DND-41 (cell line): ENCODE results near the gene CEMIP2.

Experiments
- ATAC-seq: fragments of 200-7000 bp; cut with Tn5 transposase; 3 replicates; pipeline ENCODE4 v1.9.1; 2021; ENCODE audit warnings: low read depth; ENCODE audit not compliant: insufficient read depth
- DNase-seq: peaks from one replicate; pipeline ENCODE4 v3.0.0-alpha.2; 2020
- H2AFZ ChIP-seq: 2 replicates; pipeline ENCODE4 v1.6.0; 2012; ENCODE audit warnings: low read depth, low read length
- H3K27ac ChIP-seq: 2 replicates; pipeline ENCODE4 v1.5.1; 2012; ENCODE audit warnings: low read length, inconsistent platforms
- H3K27me3 ChIP-seq: fragments of 200-600 bp; sonication (generic); 2 replicates; pipeline ENCODE4 v1.6.0; 2012; ENCODE audit warnings: low read length, mild to moderate bottlenecking, inconsistent platforms; ENCODE audit not compliant: insufficient read depth, poor library complexity
- H3K36me3 ChIP-seq: 2 replicates; pipeline ENCODE4 v1.5.1; 2012; ENCODE audit warnings: low read length, inconsistent platforms; ENCODE audit not compliant: insufficient read depth
- H3K4me1 ChIP-seq: 2 replicates; pipeline ENCODE4 v1.5.1; 2012; ENCODE audit warnings: mild to moderate bottlenecking, low read length; ENCODE audit not compliant: insufficient read depth
- H3K4me2 ChIP-seq: 2 replicates; pipeline ENCODE4 v1.6.0; 2012; ENCODE audit warnings: mild to moderate bottlenecking, moderate library complexity, low read length, inconsistent platforms; ENCODE audit not compliant: insufficient read depth
- H3K4me3 ChIP-seq, 2 experiments: fragments of 200-600 bp in 1 of 2; shearing (Covaris generic) in 1 of 2; 2 replicates each; pipeline ENCODE4 v1.5.1; 2012 to 2016; ENCODE audit warnings: inconsistent platforms in 2 of 2, low read length in 2 of 2, mild to moderate bottlenecking in 2 of 2, low read depth in 1 of 2, moderate library complexity in 1 of 2
- H3K79me2 ChIP-seq: 2 replicates; pipeline ENCODE4 v1.6.0; 2012; ENCODE audit warnings: low read length, inconsistent platforms; ENCODE audit not compliant: insufficient read depth
- H3K9ac ChIP-seq: 2 replicates; pipeline ENCODE4 v1.6.0; 2012; ENCODE audit warnings: low read depth, mild to moderate bottlenecking, inconsistent platforms, low read length, moderate library complexity
- H3K9me3 ChIP-seq: 2 replicates; pipeline ENCODE4 v1.5.1; 2012; ENCODE audit warnings: low read length, moderate library complexity, mild to moderate bottlenecking, inconsistent platforms; ENCODE audit not compliant: insufficient read depth, severe bottlenecking
- H4K20me1 ChIP-seq: 2 replicates; pipeline ENCODE4 v1.6.0; 2012; ENCODE audit warnings: low read length; ENCODE audit not compliant: insufficient read depth
- CTCF ChIP-seq: IDR thresholded peaks from 2 replicates; pipeline ENCODE4 v1.5.1; 2012; ENCODE audit warnings: borderline replicate concordance, low read length, moderate library complexity, mild to moderate bottlenecking; ENCODE audit not compliant: poor library complexity, severe bottlenecking; ENCODE audit errors: extremely low read depth
- EZH2 ChIP-seq: IDR thresholded peaks from 3 replicates; pipeline ENCODE4 v1.6.1; 2012; ENCODE audit warnings: borderline replicate concordance, low read depth, mild to moderate bottlenecking, moderate library complexity, low read length, inconsistent platforms; ENCODE audit not compliant: severe bottlenecking

Gene CEMIP2

GRCh38 chr9:71763832-71764231 lies 4.5 kb downstream of the CEMIP2 start:
- no peak overlapping the region for H3K27ac ChIP-seq
- H3K4me2 ChIP-seq = no peak overlapping the region

DNA sequence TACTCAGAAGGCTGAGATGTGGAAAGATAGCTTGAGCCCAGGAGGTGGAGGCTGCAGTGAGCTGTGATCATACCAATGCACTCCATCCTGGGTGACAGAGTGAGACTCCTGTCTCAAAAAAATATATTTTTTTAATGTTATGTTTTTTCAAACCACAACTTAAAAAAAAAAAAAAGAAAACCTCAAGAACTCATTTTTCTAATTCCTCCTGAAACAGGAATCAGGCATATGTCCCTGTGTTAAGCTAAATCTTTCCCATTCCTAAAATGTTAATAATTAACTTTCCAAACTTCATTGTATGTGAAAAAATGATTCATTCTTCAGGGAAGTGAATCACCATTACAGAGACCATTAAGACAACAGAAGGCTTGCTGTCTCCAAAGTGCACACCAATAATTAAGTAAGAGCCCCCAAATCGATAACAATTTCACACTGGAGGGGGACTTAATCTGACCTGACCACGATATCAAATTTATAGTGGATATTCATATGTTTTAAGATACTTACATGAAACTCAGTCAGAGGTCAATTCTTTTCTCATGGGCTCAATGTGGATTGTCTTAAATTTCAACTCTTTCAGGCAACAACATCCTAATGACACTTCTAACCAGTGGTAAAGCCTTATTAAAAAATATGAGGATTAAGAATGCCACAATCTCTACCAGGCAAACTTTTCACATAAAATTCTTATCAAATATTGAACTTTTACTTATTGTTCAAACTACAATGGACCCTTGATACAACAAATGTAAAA lies 5.2 kb downstream of the CEMIP2 start:
- ATAC-seq (no peak), DNase-seq (no peak)
- TF ChIP-seq CTCF = no peak
- no peak for TF ChIP-seq EZH2
- Histone ChIP-seq H3K36me3 (no peaks in the 10 kb centered on the region), H3K27me3 (peaks cover 5% of the 10 kb centered on the region), H3K9ac (no peak overlapping the region), H3K4me2 (no peak overlapping the region), H4K20me1 (no peaks in the 10 kb centered on the region), H3K4me3 (no peak overlapping the region), H3K4me1 (peaks cover 9% of the 10 kb centered on the region), H3K79me2 (0 out of 2 replicates have a peak, but pooled peaks cover 2% of the 10 kb centered on the region), H2AFZ (no peak overlapping the region), H3K9me3 (no peaks in the 10 kb centered on the region), H3K27ac (no peak overlapping the region)

More at GRCh38 chr9:71763832-71764231, 4.5 kb downstream of the CEMIP2 start:
- no peak overlapping the region for H3K9ac ChIP-seq
- H2AFZ ChIP-seq = no peak overlapping the region
- H3K9me3 ChIP-seq = no peaks in the 10 kb centered on the region
- TF ChIP-seq CTCF (no peak), EZH2 (no peak)
- H3K79me2 ChIP-seq = 0 out of 2 replicates have a peak, but pooled peaks cover 2% of the 10 kb centered on the region
- no peaks in the 10 kb centered on the region for H3K36me3 ChIP-seq
- ATAC-seq = no peak
- H3K4me3 ChIP-seq = no peak overlapping the region
- H4K20me1 ChIP-seq = no peaks in the 10 kb centered on the region
- no peak for DNase-seq
- H3K27me3 ChIP-seq = peaks cover 5% of the 10 kb centered on the region
- H3K4me1 ChIP-seq = peaks cover 9% of the 10 kb centered on the region

DNA sequence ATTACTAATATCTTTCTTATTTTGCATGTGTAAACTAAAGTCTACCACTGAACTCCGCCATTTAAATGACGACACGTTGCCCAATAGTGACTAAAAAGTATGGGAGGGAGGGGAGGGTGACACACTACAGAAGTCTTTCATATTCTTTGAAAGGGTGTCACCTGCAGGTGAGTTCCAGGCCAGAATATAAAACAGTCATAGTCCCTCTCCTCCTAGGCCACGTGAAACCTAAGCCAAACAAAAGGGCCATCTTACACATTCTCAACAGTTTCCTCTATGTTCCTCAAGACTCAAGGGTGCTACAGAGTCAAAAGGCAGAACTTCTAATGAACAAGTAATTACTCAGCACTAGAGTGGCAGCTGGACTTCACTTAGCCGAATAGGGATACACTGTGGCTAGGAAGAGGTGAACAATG lies 6.4 kb downstream of the CEMIP2 start:
- no peaks in the 10 kb centered on the region for H3K9me3 ChIP-seq
- H4K20me1 ChIP-seq = no peaks in the 10 kb centered on the region
- no peak overlapping the region for H2AFZ ChIP-seq
- no peak overlapping the region for H3K9ac ChIP-seq
- no peak overlapping the region for H3K4me2 ChIP-seq
- TF ChIP-seq CTCF = no peak
- H3K27me3 ChIP-seq = no peaks in the 10 kb centered on the region
- no peaks in the 10 kb centered on the region for H3K79me2 ChIP-seq
- ATAC-seq = no peak
- no peak overlapping the region for H3K27ac ChIP-seq
- H3K36me3 ChIP-seq = no peaks in the 10 kb centered on the region
- H3K4me3 ChIP-seq = no peak overlapping the region
- H3K4me1 ChIP-seq = no peaks in the 10 kb centered on the region
- no peak for DNase-seq
